HCT116 (cell line): ENCODE measurements around the gene DDTL. TPM values are rescaled to one million over a fixed set of nuclear protein-coding genes. Genes with fewer than 3 reads are reported as not detected.

Source experiments
- ATAC-seq: fragments of 200-7000 bp; cut with Tn5 transposase; 2 replicates; pipeline ENCODE4 v1.9.1; 2020; ENCODE audit warnings: mild to moderate bottlenecking, moderate library complexity
- BruUV-seq: library from RNA; stranded (reverse); fragments of 400-500 nt; replicated peaks from 2 replicates; lab custom pipeline; 2021; lab: Mats Ljungman, UMichigan
- CTCF ChIA-PET: fragments of 300-600 bp; sonication (Branson Sonifier 250); formaldehyde crosslinking; loops from one replicate; lab custom pipeline; 2021; ENCODE audit warnings: antibody characterized with exemption; lab: Charles Lee
- POLR2A ChIA-PET: fragments of 300-600, 350-600 bp; sonication (Branson Sonifier 250); formaldehyde crosslinking; loops from one replicate; lab custom pipeline; 2021; ENCODE audit warnings: antibody characterized with exemption; lab: Charles Lee
- RAD21 ChIA-PET, 2 experiments: fragments of 300-600 bp; sonication (Branson Sonifier 250); formaldehyde crosslinking; loops; one replicate each; lab custom pipeline; 2023; ENCODE audit warnings: low total read pairs in 2 of 2; ENCODE audit not compliant: uncharacterized antibody in 2 of 2, unreplicated experiment in 2 of 2, low non-redundant PET in 1 of 2; lab: Charles Lee
- DNase-seq: peaks from one replicate; pipeline ENCODE4 v3.0.0-alpha.2; 2010; ENCODE audit warnings: low read depth, low spot score
- H2AFZ ChIP-seq: fragments of 200-600 bp; shearing (Covaris generic), sonication (generic); 2 replicates; pipeline ENCODE4 v1.6.1; 2017; ENCODE audit warnings: low read depth, mixed run types, mixed read lengths, antibody characterized with exemption, low read length; ENCODE audit not compliant: poor library complexity, severe bottlenecking
- H3K27ac ChIP-seq: 2 replicates; pipeline ENCODE4 v1.5.1; 2012; ENCODE audit warnings: low read depth, low read length
- H3K27me3 ChIP-seq: fragments of 200-600 bp; sonication (generic); 2 replicates; pipeline ENCODE4 v1.6.1; 2016; ENCODE audit warnings: mixed run types, low read length, mixed read lengths; ENCODE audit not compliant: insufficient read depth
- H3K36me3 ChIP-seq, 2 experiments: fragments of 200-500 bp in 1 of 2; fragments of 200-600 bp in 1 of 2; sonication (Bioruptor generic) in 1 of 2; sonication (generic) in 1 of 2; 2 replicates each; pipeline versions ENCODE4 v1.5.1 to v1.6.1; 2014 to 2016; ENCODE audit warnings: low read length in 2 of 2, inconsistent platforms in 1 of 2, mixed read lengths in 1 of 2, mixed run types in 1 of 2; ENCODE audit not compliant: insufficient read depth in 2 of 2, control insufficient read depth in 1 of 2
- H3K4me1 ChIP-seq, 2 experiments: fragments of 200-600 bp in 1 of 2; sonication (generic) in 1 of 2; 2 replicates each; pipeline versions ENCODE4 v1.5.1 to v1.6.1; 2012 to 2017; ENCODE audit warnings: low read length in 2 of 2, inconsistent platforms in 1 of 2, mild to moderate bottlenecking in 1 of 2, mixed read lengths in 1 of 2, mixed run types in 1 of 2, moderate library complexity in 1 of 2; ENCODE audit not compliant: insufficient read depth in 2 of 2, control insufficient read depth in 1 of 2
- H3K4me2 ChIP-seq: fragments of 200-600 bp; sonication (generic); 2 replicates; pipeline ENCODE4 v1.6.1; 2017; ENCODE audit warnings: mixed run types, low read length, mixed read lengths
- H3K4me3 ChIP-seq, 2 experiments: fragments of 200-600 bp in 1 of 2; sonication (generic) in 1 of 2; replicated peaks in 1 of 2; 2 replicates each; pipeline ENCODE4 v1.5.1; 2011 to 2016; ENCODE audit warnings: low read length in 2 of 2, control low read depth in 1 of 2, low read depth in 1 of 2, mild to moderate bottlenecking in 1 of 2, mixed read lengths in 1 of 2, mixed run types in 1 of 2
- H3K79me2 ChIP-seq: fragments of 200-600 bp; sonication (generic); 2 replicates; pipeline ENCODE4 v1.6.1; 2017; ENCODE audit warnings: mild to moderate bottlenecking, mixed run types, low read length, moderate library complexity, mixed read lengths; ENCODE audit not compliant: insufficient read depth
- H3K9ac ChIP-seq: fragments of 200-600 bp; sonication (generic); 2 replicates; pipeline ENCODE4 v1.6.1; 2016; ENCODE audit warnings: low read length, mixed read lengths
- H3K9me2 ChIP-seq: fragments of 200-600 bp; sonication (generic), shearing (Covaris generic); 2 replicates; pipeline ENCODE4 v1.6.1; 2017; ENCODE audit warnings: mixed run types, mild to moderate bottlenecking, moderate library complexity; ENCODE audit not compliant: insufficient read depth
- H3K9me3 ChIP-seq, 2 experiments: fragments of 200-500 bp in 1 of 2; fragments of 200-600 bp in 1 of 2; sonication (Bioruptor generic) in 1 of 2; sonication (generic) in 1 of 2; 2 replicates each; pipeline ENCODE4 v1.6.1; 2014 to 2017; ENCODE audit warnings: low read length in 2 of 2, mixed read lengths in 2 of 2, inconsistent platforms in 1 of 2, low read depth in 1 of 2, mild to moderate bottlenecking in 1 of 2, mixed run types in 1 of 2, moderate library complexity in 1 of 2; ENCODE audit not compliant: control insufficient read depth in 1 of 2, insufficient read depth in 1 of 2
- H4K20me1 ChIP-seq: fragments of 200-600 bp; sonication (generic), shearing (Covaris generic); 2 replicates; pipeline ENCODE4 v1.6.1; 2017; ENCODE audit warnings: mixed run types, mild to moderate bottlenecking, moderate library complexity; ENCODE audit not compliant: insufficient read depth
- SIN3A ChIP-seq: IDR thresholded peaks from 2 replicates; pipeline ENCODE4 v1.6.1; 2012; ENCODE audit warnings: low read depth
- ZFX ChIP-seq: fragments of 450-650 bp; IDR thresholded peaks from 2 replicates; pipeline ENCODE4 v1.6.1; 2017
- ZNF274 ChIP-seq: fragments of 200-500 bp; sonication (Bioruptor generic); IDR thresholded peaks from 2 replicates; pipeline ENCODE4 v1.6.1; 2014; ENCODE audit warnings: mild to moderate bottlenecking, low read depth, low read length, inconsistent platforms
- intact Hi-C: fragments of 100-400 bp; cut with micrococcal nuclease; formaldehyde crosslinking; loops from 2 replicates; pipeline ENCODE4 v1.10.0; 2022
- total RNA-seq: library from RNA; stranded (reverse); gene quantifications from one replicate; pipeline ENCODE4 v1.2.1, GENCODE V29; 2021; ENCODE audit not compliant: unreplicated experiment

Gene DDTL
- total RNA-seq, 1 experiment from 2014 or later: 3.4 TPM

DNA sequence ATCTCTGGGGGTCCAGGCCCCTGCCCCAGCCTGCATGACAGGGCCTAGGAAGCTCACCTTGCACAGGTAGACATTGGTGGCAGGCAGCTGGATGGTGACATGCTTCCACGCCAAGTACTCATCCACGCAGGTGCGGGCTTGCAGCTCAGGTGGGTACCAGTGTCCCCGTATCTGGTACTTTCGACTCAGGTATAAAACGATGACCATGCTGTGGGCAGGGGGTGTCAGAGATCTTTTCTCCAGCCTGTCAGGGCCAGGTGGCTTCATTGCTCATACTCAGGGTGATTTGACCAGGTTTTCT, 40.2 kb downstream of the DDTL start:
- Histone ChIP-seq H3K9me3 (no peaks in the 10 kb centered on the region; a peak in 1 of 4 replicates), H3K27ac (no peak overlapping the region), H3K4me2 (no peak overlapping the region)
- RAD21 ChIA-PET: no interaction called here
- TF ChIP-seq ZFX: no peak
- TF ChIP-seq, all 23 proteins: peak for 0
- H3K4me1 ChIP-seq: peaks cover 0 to 6% of the 10 kb centered on the region in 2 experiments; a peak in 2 of 4 replicates
- no peaks in the 10 kb centered on the region for H3K36me3 ChIP-seq
- BruUV-seq: no TSS peak
- no peak overlapping the region for H3K9ac ChIP-seq
- H3K4me3 ChIP-seq: no peak overlapping the region
- H4K20me1 ChIP-seq: no peaks in the 10 kb centered on the region
- H2AFZ ChIP-seq: no peak overlapping the region
- ChIA-PET POLR2A (no interaction called here), CTCF (no interaction called here)
- intact Hi-C loops: loop anchor here (5.0 kb wide), 1 partner anchor 760 kb away; no protein-coding TSS in a partner anchor
- no peak for ATAC-seq
- DNase-seq: no peak
- H3K9me2 ChIP-seq: no peaks in the 10 kb centered on the region
- H3K79me2 ChIP-seq: peaks cover 6% of the 10 kb centered on the region
- no peaks in the 10 kb centered on the region for H3K27me3 ChIP-seq

GRCh38 chr22:24007253-24008021, 40.7 kb downstream of the DDTL start:
- Histone ChIP-seq H3K27ac (no peak overlapping the region), H3K9ac (no peak overlapping the region), H3K36me3 (no peaks in the 10 kb centered on the region), H4K20me1 (no peaks in the 10 kb centered on the region), H3K79me2 (peaks cover 11% of the 10 kb centered on the region), H3K4me1 (peaks cover 5 to 6% of the 10 kb centered on the region in 2 experiments; a peak in 3 of 4 replicates), H3K27me3 (no peaks in the 10 kb centered on the region), H3K4me3 (no peak overlapping the region), H3K4me2 (no peak overlapping the region), H2AFZ (no peak overlapping the region), H3K9me3 (no peaks in the 10 kb centered on the region; a peak in 1 of 4 replicates), H3K9me2 (no peaks in the 10 kb centered on the region)
- intact Hi-C loops: loop anchor here (5.0 kb wide), 1 partner anchor 760 kb away; no protein-coding TSS in a partner anchor
- ATAC-seq (no peak), DNase-seq (no peak)
- TF ChIP-seq ZNF274 (no peak), SIN3A (no peak)
- CTCF ChIA-PET: no interaction called here
- POLR2A ChIA-PET: no interaction called here
- no TSS peak for BruUV-seq
- RAD21 ChIA-PET: no interaction called here
